ENCODE results near the gene ELAVL2. TPM values are rescaled to one million over a fixed set of nuclear protein-coding genes. Genes with fewer than 3 reads are reported as not detected.
A peak's percentile ranks its signal among the peaks of the same experiment; 100 is the strongest.

The ELAVL2 gene
- total RNA-seq, 1 experiment from 2014 or later, result 16.8 TPM

GRCh38 chr9:23819403-23819802 lies 6.6 kb downstream of the ELAVL2 start:
- Histone ChIP-seq H3K27me3 (ENCODE audit: insufficient read depth, low read length) (peaks cover 8% of the 10 kb centered on the region; the same call in 1 of the 2 replicates), H4K91ac (ENCODE audit: insufficient read length, low read depth, low read length) (no peak overlapping the region), H3K4me2 (ENCODE audit: insufficient read depth, insufficient read length, low read length) (peak overlapping the region; percentile 97), H3K9me3 (ENCODE audit: control insufficient read depth, low read depth, low read length) (no peaks in the 10 kb centered on the region), H3K56ac (ENCODE audit: insufficient read length, low read depth, low read length) (no peak overlapping the region), H2AFZ (ENCODE audit: low read length) (no peak overlapping the region), H2BK20ac (ENCODE audit: low read depth, low read length, poor library complexity, severe bottlenecking) (no peak overlapping the region), H2BK12ac (ENCODE audit: insufficient read length, low read depth, low read length) (no peak overlapping the region), H2BK120ac (ENCODE audit: low read depth, low read length, poor library complexity, severe bottlenecking) (no peak overlapping the region), H3K9ac (ENCODE audit: extremely low read depth, insufficient read length, low read length) (no peak overlapping the region), H2AK5ac (ENCODE audit: insufficient read length, low read length) (no peak overlapping the region), H2BK5ac (ENCODE audit: insufficient read length, low read length) (no peak overlapping the region), H2BK15ac (ENCODE audit: low read depth, low read length) (no peak overlapping the region), H3K23me2 (ENCODE audit: insufficient read length, low read depth, low read length, poor library complexity, severe bottlenecking) (peaks cover 37% of the 10 kb centered on the region), H3K14ac (ENCODE audit: insufficient read depth, low read length) (no peak overlapping the region), H3K27ac (ENCODE audit: insufficient read length, low read depth, low read length) (no peak overlapping the region), H3K23ac (ENCODE audit: insufficient read length, low read depth, low read length) (no peak overlapping the region), H4K20me1 (ENCODE audit: control insufficient read depth, insufficient read depth, insufficient read length) (no peaks in the 10 kb centered on the region), H3K79me1 (ENCODE audit: insufficient read depth, low read depth, low read length, poor library complexity, severe bottlenecking) (no peaks in the 10 kb centered on the region), H3K4me1 (ENCODE audit: insufficient read depth, low read length) (peaks cover 13% of the 10 kb centered on the region; the same call in 1 of the 2 replicates), H4K5ac (ENCODE audit: insufficient read length, low read depth, low read length) (no peak overlapping the region), H3T11ph (ENCODE audit: low read length) (no peak overlapping the region), H4K8ac (replicated peaks; ENCODE audit: insufficient read length, low read depth, low read length) (no peak overlapping the region), H3K4ac (ENCODE audit: low read depth, low read length) (no peak overlapping the region), H3K18ac (ENCODE audit: insufficient read length, low read depth, low read length) (no peak overlapping the region), H3K79me2 (ENCODE audit: insufficient read depth, low read length) (peaks cover 33% of the 10 kb centered on the region; the same call in 1 of the 2 replicates)
- no peak for DNase-seq
- H3K36me3 Mint-ChIP-seq (ENCODE audit: insufficient read depth in 1 of 3, low read depth in 3 of 3), result no peaks in the 10 kb centered on the region; a peak in 1 of 7 replicates
- peak overlapping the region in 1 of 2 experiments; percentile 91; a peak in 4 of 5 replicates for H3K4me3 Mint-ChIP-seq
- H3K27ac Mint-ChIP-seq, result peak overlapping the region in 1 of 3 experiments; percentile 32; a peak in 1 of 7 replicates
- no peaks in the 10 kb centered on the region for H3K9me3 Mint-ChIP-seq
- peaks cover 9% of the 10 kb centered on the region; the same call in 1 of the 2 replicates for H3K27me3 Mint-ChIP-seq (ENCODE audit: low read depth)
- TF ChIP-seq, protein P1, sequence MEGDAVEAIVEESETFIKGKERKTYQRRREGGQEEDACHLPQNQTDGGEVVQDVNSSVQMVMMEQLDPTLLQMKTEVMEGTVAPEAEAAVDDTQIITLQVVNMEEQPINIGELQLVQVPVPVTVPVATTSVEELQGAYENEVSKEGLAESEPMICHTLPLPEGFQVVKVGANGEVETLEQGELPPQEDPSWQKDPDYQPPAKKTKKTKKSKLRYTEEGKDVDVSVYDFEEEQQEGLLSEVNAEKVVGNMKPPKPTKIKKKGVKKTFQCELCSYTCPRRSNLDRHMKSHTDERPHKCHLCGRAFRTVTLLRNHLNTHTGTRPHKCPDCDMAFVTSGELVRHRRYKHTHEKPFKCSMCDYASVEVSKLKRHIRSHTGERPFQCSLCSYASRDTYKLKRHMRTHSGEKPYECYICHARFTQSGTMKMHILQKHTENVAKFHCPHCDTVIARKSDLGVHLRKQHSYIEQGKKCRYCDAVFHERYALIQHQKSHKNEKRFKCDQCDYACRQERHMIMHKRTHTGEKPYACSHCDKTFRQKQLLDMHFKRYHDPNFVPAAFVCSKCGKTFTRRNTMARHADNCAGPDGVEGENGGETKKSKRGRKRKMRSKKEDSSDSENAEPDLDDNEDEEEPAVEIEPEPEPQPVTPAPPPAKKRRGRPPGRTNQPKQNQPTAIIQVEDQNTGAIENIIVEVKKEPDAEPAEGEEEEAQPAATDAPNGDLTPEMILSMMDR (conservative IDR thresholded peaks at IDR 0.05), result no peak
- H3K4me1 Mint-ChIP-seq, result peaks cover 55 to 58% of the 10 kb centered on the region in 2 experiments
